Suprapubic skin (tissue), 3 donors: Measurements from ENCODE around the gene CBL.

Experiments
- CTCF ChIP-seq, 2 donors: fragments of 200-600 bp in 1 of 2; fragments of 450-650 bp in 1 of 2; sonication (generic) in 1 of 2; IDR thresholded peaks; one replicate each; pipeline ENCODE4 v1.5.1; 2016 to 2019; ENCODE audit warnings: antibody characterized with exemption in 2 of 2, mild to moderate bottlenecking in 1 of 2, moderate library complexity in 1 of 2
- POLR2A ChIP-seq, 2 donors: fragments of 450-650 bp; IDR thresholded peaks; one replicate each; pipeline ENCODE4 v1.6.1; 2017; ENCODE audit warnings: antibody characterized with exemption in 2 of 2, mild to moderate bottlenecking in 2 of 2, moderate library complexity in 2 of 2

- no peak for TF ChIP-seq CTCF (IDR thresholded peaks at IDR 0.05)
- no peak for TF ChIP-seq POLR2A (IDR thresholded peaks at IDR 0.05)
Observed at GRCh38 chr11:119337581-119338317, 131.6 kb downstream of the CBL start.
